ENCODE measurements around the gene TESPA1.

The TESPA1 gene

DNA sequence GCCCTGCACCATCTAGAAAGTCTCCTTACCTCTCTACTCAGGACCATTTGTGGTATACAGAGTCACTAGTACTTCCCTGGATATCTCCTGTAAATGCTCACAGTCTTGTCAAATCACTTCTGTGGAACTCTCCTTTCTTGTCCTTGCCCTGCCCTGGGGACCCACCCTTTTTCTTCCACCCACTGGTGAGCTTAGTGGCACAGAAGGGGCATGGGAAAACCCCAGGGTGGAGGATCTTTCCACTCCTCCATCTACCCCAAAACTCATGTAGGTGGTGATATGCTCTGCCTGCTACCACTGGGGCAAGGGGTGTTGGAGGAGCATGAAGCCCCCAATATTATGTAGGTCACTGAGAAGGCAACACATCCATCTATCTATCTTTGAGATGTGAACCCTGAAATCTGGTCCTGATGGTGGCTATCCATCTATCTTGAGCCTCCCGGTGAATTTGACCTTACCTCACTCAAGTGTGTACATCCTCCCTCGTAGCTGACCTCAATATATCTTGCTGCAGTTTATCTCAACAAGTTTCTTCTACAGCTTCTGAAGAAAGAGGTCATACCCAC lies 943 bp downstream of the TESPA1 start:
- DNase-seq: peak in 1 of 5 donors; percentile 17

GRCh38 chr12:54981796-54982195 lies 2.8 kb downstream of the TESPA1 start:
- DNase-seq: peak in 1 of 5 donors; percentile 41

GRCh38 chr12:54980341-54980740 lies 4.2 kb downstream of the TESPA1 start:
- peak in 4 of 5 donors; percentile 26 to 42 (median 38) for DNase-seq

GRCh38 chr12:54977857-54978256 lies 6.7 kb downstream of the TESPA1 start:
- no peak for DNase-seq

DNA sequence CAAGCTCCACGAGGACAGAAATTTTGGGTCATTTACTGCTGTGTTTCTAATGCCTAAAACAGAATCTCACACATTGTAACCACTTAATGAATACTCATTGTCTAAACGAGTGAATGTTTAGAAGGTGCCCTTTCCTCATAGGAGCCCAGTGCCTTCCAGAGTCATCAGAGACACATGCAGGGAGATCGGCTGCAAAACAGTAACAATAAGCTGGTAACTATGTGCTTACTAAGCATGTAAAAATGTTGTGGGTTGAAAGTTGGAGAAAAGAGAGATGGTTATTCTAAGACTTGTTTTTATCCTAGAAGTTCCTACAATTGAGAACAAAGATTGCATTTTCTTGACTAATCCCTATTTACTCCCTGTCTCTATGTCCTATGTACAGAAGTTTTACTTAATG lies 7.4 kb downstream of the TESPA1 start:
- no peak for DNase-seq

DNA sequence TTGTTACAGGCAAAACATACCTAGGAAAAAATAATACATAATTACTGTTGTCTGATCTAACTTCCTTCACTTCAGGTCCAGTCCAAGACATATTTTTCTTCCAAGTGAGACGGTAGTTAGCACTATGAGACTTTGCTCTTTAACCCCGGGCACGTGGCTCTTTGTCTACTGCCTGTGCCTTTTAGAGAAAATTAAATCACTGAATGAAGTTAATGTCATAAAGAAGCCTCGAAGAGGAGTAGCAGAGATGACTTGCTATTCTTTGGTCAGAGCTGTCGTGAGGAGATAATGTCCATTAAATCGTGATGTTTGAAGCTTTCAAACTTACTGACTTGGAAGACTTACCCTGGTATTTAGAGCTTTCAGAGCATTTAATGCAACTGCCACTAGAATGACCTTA lies 8.7 kb downstream of the TESPA1 start:
- DNase-seq: no peak

DNA sequence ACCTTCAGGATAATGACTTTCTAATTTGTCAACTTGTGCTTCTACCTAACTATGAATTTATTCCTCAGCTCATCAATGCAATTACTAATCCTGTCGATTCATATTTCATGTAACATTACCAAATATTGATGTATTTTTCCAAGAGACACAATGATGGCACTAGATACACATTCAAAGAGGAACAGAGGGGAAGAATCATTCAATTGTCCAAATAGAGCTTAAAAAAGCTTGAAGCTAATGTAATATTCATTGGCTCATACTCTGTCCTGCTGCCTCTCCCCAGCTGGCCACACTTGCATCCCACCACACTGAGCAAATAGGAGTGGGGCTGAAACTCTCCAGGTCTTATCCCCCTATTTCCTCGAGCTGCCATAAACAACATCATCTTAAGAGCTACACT lies 9.3 kb downstream of the TESPA1 start:
- DNase-seq: no peak

- no peak for DNase-seq
Measured at GRCh38 chr12:54974279-54974678, 10.3 kb downstream of the TESPA1 start.

DNA sequence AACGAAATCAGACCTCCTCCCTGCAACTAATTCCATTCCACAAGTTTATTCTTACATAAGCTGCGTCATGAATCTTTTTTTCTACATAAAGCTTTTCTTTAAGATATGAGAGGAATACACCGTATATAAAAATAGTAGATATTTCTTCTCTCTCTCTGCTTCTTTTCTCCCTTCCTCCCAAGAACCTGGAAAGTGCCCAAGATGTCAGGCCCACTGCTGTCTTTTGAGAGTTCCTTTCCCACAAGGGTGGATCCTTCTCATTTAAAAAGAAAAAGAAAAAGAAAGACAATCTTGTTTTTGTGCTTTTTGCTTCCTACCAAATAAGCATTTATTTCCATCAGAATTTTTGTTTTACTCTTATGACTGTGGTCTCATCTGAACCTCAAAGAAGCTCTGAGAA lies 11.0 kb downstream of the TESPA1 start:
- no peak for DNase-seq

DNA sequence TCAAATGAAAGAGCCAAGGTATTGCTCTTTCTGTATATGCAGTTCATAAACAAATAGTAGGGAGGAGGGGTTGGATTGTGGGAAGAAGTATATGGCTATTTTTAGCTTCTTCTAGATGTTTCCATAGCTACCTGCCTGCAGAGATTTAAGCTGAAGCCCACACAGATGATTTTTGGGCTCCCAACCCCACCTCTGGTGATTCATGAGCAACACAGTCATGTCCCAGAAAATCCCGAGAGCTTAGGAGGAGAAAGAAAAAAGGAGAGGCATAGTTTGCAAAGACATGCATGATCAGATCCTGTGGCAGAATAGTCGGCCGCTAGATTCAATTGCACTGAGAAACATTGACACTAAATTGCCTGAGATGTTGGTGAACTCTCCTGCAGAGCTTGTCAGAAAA lies 13.8 kb downstream of the TESPA1 start:
- no peak for DNase-seq

- DNase-seq: no peak
Measured at GRCh38 chr12:54968181-54968730, 16.3 kb downstream of the TESPA1 start.

GRCh38 chr12:54967461-54967860 lies 17.1 kb downstream of the TESPA1 start:
- no peak for DNase-seq

DNA sequence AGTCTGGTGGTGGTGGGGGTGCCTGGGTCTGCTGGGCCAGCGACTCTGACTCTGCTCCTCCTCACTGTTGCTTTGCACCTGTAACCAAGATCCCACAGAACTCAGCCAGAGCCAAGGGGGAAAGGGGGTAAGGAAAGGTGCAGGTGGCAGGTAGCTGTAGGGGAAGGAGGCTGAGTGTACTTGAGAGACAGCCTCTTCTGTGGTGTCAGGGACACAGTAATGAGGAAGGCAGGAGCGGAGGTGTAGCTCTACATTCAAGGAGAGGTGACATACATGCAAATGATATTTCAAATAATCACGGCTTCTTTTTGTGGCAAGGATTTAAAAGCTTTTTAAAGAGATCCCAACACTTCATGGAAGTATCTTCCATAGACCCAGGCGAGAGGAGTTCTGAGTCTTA lies 23.4 kb downstream of the TESPA1 start:
- no peak for DNase-seq

GRCh38 chr12:54959291-54960018 lies 25.1 kb downstream of the TESPA1 start:
- no peak for DNase-seq

DNA sequence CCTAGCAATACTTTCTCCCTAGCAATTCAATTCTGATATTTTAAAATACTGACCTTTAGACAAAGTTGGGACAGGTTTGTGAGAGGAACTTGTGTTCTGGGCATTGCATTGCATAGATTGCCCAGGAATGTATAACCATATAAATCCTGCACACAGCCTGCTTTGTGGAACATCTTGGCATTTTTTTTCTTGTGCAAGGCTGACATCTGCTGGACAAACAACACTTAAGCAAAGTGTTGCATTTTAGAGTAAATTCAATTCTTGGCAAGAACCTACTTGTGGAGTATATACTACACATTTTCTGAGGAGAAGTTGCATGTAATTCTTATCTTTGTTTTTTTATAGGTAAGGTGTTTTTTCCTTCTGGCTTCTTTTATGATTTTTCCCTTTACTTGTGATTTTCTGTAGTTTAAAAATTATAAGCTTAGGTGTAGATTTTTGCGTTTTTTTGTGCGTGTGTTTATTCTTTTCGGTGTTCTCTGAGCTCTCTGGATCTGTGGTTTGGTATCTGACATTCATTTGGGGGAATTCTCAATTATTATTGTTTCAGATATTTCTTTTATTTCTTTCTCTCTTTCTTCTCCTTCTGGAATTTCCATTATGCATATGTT lies 26.4 kb downstream of the TESPA1 start:
- peak in 4 of 5 donors; percentile 16 to 63 (median 45) for DNase-seq

DNA sequence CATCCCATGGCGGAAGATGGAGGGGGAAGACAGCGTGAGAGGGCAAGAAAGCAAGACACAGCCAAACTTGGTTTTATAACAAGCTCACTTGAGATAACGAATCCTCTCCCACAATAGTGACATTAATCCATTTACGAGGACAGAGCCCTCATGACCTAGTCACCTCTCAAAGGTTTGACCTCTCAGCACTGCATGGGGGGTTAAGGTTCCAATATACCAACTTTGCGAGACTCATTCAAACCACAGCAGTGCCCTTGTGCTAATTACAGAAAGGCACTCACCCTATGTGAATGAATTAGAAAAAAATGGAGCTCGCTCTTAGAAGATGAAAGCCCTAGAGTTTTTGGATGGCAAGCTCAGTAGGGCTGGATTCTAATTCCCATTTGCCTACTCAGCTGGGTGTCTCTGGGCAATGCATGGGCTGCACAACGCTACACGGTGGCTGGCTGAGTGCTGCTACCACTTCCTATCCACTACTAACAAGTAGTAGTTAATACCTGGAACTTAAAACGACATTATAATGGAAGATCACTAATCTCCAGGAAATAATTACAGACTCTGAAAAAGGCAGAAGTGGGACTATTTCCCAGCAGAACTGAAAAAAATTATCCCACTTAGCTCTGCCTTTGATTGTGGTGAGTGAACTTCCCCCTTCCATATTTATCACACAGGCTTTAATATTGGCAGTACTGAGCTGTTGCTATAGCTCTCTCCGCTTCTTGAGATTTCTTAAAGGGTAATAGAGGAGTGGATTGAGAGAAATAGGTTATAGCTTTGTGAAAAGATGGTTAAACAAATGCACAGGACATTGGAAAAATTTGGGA lies 27.5 kb downstream of the TESPA1 start:
- no peak for DNase-seq

- DNase-seq: no peak
Measured at GRCh38 chr12:54956322-54956721, 28.2 kb downstream of the TESPA1 start.

GRCh38 chr12:54954801-54955200 lies 29.8 kb downstream of the TESPA1 start:
- no peak for DNase-seq

DNA sequence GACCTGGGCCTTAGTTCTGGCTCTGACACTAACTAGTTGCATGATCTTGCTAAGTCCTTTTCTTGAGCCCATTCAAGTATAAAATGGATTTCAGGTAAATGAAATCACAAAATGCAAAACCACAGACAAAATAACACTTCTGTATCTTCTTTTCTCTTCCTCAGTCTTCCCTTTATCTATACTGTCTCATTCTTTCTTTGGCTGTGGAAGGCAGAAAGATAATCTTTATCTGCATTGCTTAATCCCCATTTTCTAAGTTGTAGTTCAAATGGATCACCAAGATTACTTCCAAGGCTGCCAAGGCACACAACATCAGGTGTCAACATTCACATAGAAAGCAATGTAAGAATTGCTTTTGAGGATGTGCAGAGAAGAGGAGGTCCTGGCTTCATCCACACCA lies 30.3 kb downstream of the TESPA1 start:
- DNase-seq: no peak

DNA sequence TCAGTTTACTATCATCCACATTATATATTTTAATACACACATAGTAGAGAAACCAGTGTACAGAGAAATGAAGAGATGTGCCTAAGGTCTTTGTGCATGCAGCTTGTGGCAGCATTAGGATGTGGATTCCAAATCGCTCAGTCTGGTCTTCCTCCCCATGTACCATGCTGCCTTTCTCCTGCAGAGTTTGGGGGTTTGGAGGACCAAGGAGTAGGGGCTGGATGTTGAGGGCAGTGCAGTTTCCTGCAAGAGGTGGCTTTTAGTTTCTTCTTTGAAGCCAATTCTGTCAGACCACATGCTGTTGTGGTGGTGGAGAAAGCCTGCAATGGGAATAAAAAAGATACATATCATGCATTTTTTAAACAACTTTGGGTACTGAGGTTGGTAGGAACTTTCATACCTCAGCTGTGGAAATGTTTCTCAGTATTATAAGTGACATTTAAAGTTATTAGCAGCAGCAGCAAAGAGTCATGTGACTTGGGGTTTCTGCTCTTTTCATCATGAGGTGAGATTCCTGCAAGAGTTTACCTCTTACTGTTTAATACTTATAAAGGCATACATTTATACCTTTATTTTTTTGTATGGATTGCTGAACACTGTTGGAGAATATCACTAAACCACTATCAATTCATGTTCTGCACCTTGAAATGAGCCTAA lies 34.4 kb downstream of the TESPA1 start:
- no peak for DNase-seq

DNA sequence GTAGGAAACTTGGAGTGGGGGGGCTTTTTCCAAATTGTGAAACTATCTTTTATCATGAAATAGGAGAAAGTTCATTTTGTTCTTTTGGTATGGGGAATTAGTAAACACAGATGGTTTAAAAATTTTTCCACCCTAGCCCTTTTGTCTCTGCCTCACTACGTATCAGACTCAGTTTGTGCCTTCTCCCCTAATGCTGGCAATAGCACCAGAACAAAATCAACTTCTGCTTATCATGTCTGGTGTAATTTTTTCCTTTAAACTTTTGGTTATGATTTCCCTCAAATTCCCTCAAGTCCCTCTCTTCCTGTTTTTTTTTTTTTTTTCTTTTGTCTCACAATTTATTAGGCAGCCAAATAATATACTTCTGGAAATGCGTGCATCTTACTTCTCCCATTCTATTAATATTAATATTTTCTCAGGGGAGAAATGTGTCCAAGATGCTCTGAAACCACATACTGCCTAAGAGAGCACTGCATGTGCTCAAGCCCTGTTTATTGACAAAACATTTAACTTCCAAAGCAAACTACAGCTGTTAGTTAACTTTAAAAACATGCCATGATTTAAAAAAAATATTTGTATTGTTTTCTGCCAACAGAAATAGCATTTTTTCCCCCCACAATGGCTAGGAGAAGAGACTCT lies 35.4 kb downstream of the TESPA1 start:
- DNase-seq: no peak

DNA sequence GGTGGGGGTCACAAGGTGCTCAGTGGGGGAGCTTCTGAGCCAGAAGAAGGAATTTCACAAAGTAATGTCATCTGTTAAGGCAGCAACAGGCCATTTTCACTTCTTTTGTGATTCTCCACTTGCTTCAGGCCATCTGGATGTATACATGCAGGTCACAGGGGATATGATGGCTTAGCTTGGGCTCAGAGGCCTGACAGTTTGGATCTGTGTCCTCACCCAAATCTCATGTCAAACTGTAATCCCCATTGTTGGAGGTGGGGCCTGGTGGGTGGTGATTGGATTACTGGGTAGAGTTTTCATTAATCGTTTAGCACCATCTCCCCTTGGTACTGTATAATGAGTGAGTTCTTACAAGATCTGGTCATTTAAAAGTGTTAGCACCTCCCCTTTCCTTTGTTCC lies 36.4 kb downstream of the TESPA1 start:
- DNase-seq: no peak
